B cell (primary cell): Measurements from ENCODE around the gene C3orf22. TPM values are rescaled to one million over a fixed set of nuclear protein-coding genes. Genes with fewer than 3 reads are reported as not detected.

Source experiments
- ATAC-seq: fragments of 200-7000 bp; cut with Tn5 transposase; one replicate; pipeline ENCODE4 v1.10.0; 2021; ENCODE audit warnings: low read depth, mild to moderate bottlenecking, moderate number of reproducible peaks, moderate library complexity
- CTCF ChIA-PET: fragments of 350-600 bp; sonication (Branson Sonifier 250); formaldehyde crosslinking; loops from one replicate; lab custom pipeline; 2021; ENCODE audit warnings: antibody characterized with exemption, inconsistent platforms; lab: Charles Lee
- POLR2A ChIA-PET: fragments of 350-600 bp; sonication (Branson Sonifier 250); formaldehyde crosslinking; loops from one replicate; lab custom pipeline; 2021; ENCODE audit warnings: antibody characterized with exemption; lab: Charles Lee
- DNase-seq: peaks from one replicate; pipeline ENCODE4 v3.0.0; 2013
- H2AFZ ChIP-seq: 2 replicates; pipeline ENCODE4 v1.6.1; 2012; ENCODE audit warnings: mild to moderate bottlenecking, low read depth, low read length; ENCODE audit not compliant: insufficient read depth, poor library complexity, severe bottlenecking
- H3K27ac ChIP-seq, 2 donors: 1 replicate in 1 of 2; 2 replicates in 1 of 2; pipeline ENCODE4 v1.5.1; 2012 to 2013; ENCODE audit warnings: low read length in 2 of 2, mild to moderate bottlenecking in 2 of 2, moderate library complexity in 1 of 2
- H3K27me3 ChIP-seq, 4 experiments: fragments of 200-600 bp in 1 of 4; sonication (generic) in 1 of 4; replicated peaks in 1 of 4; 1 replicate in 2 of 4; 2 replicates in 2 of 4; pipeline versions ENCODE4 v1.6.1 to v1.7.0; 2013 to 2016; ENCODE audit warnings: low read length in 3 of 4, mild to moderate bottlenecking in 2 of 4, mixed read lengths in 1 of 4, moderate library complexity in 1 of 4; ENCODE audit not compliant: insufficient read depth in 4 of 4, control insufficient read depth in 3 of 4; ENCODE audit errors: control extremely low read depth in 1 of 4
- H3K36me3 ChIP-seq, 2 experiments: replicated peaks in 1 of 2; 1 replicate in 1 of 2; 2 replicates in 1 of 2; pipeline versions ENCODE4 v1.6.1 to v1.7.1; 2013; ENCODE audit warnings: low read length in 1 of 2; ENCODE audit not compliant: insufficient read depth in 2 of 2, control insufficient read depth in 1 of 2; ENCODE audit errors: control extremely low read depth in 1 of 2, extremely low read depth in 1 of 2
- H3K4me1 ChIP-seq, 2 donors: fragments of 200-600 bp in 1 of 2; sonication (generic) in 1 of 2; 1 replicate in 1 of 2; 2 replicates in 1 of 2; pipeline versions ENCODE4 v1.5.1 to v1.6.1; 2013 to 2017; ENCODE audit warnings: low read length in 2 of 2; ENCODE audit not compliant: control insufficient read depth in 2 of 2, insufficient read depth in 2 of 2
- H3K4me2 ChIP-seq: replicated peaks from 2 replicates; pipeline ENCODE3; 2012; ENCODE audit warnings: mild to moderate bottlenecking, low read depth, low read length; ENCODE audit not compliant: poor library complexity, severe bottlenecking
- H3K4me3 ChIP-seq, 5 experiments: fragments of 200-600 bp in 1 of 5; sonication (generic) in 1 of 5; 1 replicate in 3 of 5; 2 replicates in 2 of 5; pipeline versions ENCODE4 v1.5.1 to v1.7.0; 2011 to 2016; ENCODE audit warnings: low read length in 4 of 5, mild to moderate bottlenecking in 4 of 5, low read depth in 2 of 5, control low read depth in 1 of 5, moderate library complexity in 1 of 5; ENCODE audit not compliant: insufficient read depth in 1 of 5; ENCODE audit errors: control extremely low read depth in 1 of 5, extremely low read depth in 1 of 5
- H3K79me2 ChIP-seq: fragments of 200-600 bp; sonication (generic); one replicate; pipeline ENCODE4 v1.6.0; 2016; ENCODE audit warnings: low read length; ENCODE audit not compliant: control insufficient read depth, insufficient read depth
- H3K9ac ChIP-seq: fragments of 200-600 bp; sonication (generic); 2 replicates; pipeline ENCODE4 v1.6.1; 2017; ENCODE audit warnings: mild to moderate bottlenecking, low read length, moderate library complexity
- H3K9me3 ChIP-seq, 3 donors: one replicate each; pipeline versions ENCODE4 v1.6.1 to v1.7.1; 2013; ENCODE audit warnings: low read length in 2 of 3; ENCODE audit not compliant: control insufficient read depth in 2 of 3, insufficient read depth in 1 of 3; ENCODE audit errors: control extremely low read depth in 1 of 3
- H4K20me1 ChIP-seq: 2 replicates; pipeline ENCODE4 v1.6.0; 2012; ENCODE audit warnings: mild to moderate bottlenecking, low read length; ENCODE audit not compliant: insufficient read depth, control insufficient read depth, poor library complexity, severe bottlenecking
- H3K27ac Mint-ChIP-seq: one replicate; pipeline ENCODE4 v1.8.0; 2021; ENCODE audit warnings: mixed read lengths
- H3K27me3 Mint-ChIP-seq: one replicate; pipeline ENCODE4 v1.8.0; 2021; ENCODE audit warnings: mixed read lengths
- H3K4me1 Mint-ChIP-seq: one replicate; pipeline ENCODE4 v1.8.0; 2021; ENCODE audit warnings: mixed read lengths
- H3K4me3 Mint-ChIP-seq: one replicate; pipeline ENCODE4 v1.8.0; 2021; ENCODE audit warnings: mixed read lengths
- H3K9me3 Mint-ChIP-seq: one replicate; pipeline ENCODE4 v1.8.0; 2022; ENCODE audit warnings: mixed read lengths; ENCODE audit not compliant: insufficient read depth
- CTCF ChIP-seq: fragments of 200-600 bp; IDR thresholded peaks from one replicate; pipeline ENCODE4 v1.8.0; 2022; ENCODE audit warnings: antibody characterized with exemption, mild to moderate bottlenecking
- EZH2 ChIP-seq: IDR thresholded peaks from 2 replicates; pipeline ENCODE4 v1.6.1; 2012; ENCODE audit warnings: borderline replicate concordance, low read depth, mild to moderate bottlenecking, moderate library complexity, low read length; ENCODE audit not compliant: insufficient read depth, poor library complexity, severe bottlenecking
- WGBS: methylation state at CpG from one replicate; pipeline ENCODE4 v1.1.5; 2013; ENCODE audit warnings: missing lambda C conversion rate; ENCODE audit not compliant: insufficient coverage; 5-methylcytosine and 5-hydroxymethylcytosine counted together
- intact Hi-C: fragments of 100-400 bp; cut with micrococcal nuclease; formaldehyde crosslinking; loops from one replicate; pipeline ENCODE4 v1.10.0; 2022
- polyA plus RNA-seq: library from polyadenylated mRNA; depleted of rRNA; stranded (reverse); fragments of >200 nt; gene quantifications from 2 replicates; pipeline ENCODE4 v1.2.3, GENCODE V29; 2012
- total RNA-seq, 2 donors: library from RNA; stranded (reverse); fragments of 120-200 nt in 1 of 2; gene quantifications; 1 replicate in 1 of 2; 2 replicates in 1 of 2; pipeline versions ENCODE4 v1.2.3 to v1.2.4, GENCODE V29; 2013 to 2022

The C3orf22 gene
- total and polyA plus RNA-seq, 2 donors (not counting 1 experiment from before 2014, with no cell fraction given): not detected

GRCh38 chr3:126546549-126547239 lies 12.0 kb downstream of the C3orf22 start:
- Mint-ChIP-seq H3K27ac (no peak overlapping the region), H3K4me1 (no peaks in the 10 kb centered on the region), H3K27me3 (peaks cover 3% of the 10 kb centered on the region), H3K9me3 (no peaks in the 10 kb centered on the region), H3K4me3 (no peak overlapping the region)
- Histone ChIP-seq H3K79me2 (no peaks in the 10 kb centered on the region), H4K20me1 (no peaks in the 10 kb centered on the region), H3K36me3 (no peaks in the 10 kb centered on the region), H2AFZ (no peak overlapping the region), H3K27me3 (no peaks in the 10 kb centered on the region), H3K4me3 (no peak overlapping the region), H3K4me1 (no peaks in the 10 kb centered on the region), H3K4me2 (no peak overlapping the region), H3K27ac (no peak overlapping the region), H3K9ac (no peak overlapping the region), H3K9me3 (peaks cover 0 to 6% (median 0%) of the 10 kb centered on the region in 3 donors)
- ATAC-seq (no peak), DNase-seq (no peak)
- TF ChIP-seq EZH2 (no peak), CTCF (no peak)
- POLR2A ChIA-PET: no interaction called here
- intact Hi-C loops: no loop called here
- 77% methylated on average over 5 of the region's 8 CpGs for WGBS
- CTCF ChIA-PET: interaction anchor here (0.7 kb wide), 1 partner anchor 24 kb away, joined by 3 read pairs; no protein-coding TSS in a partner anchor

GRCh38 chr3:126546013-126546412 lies 12.7 kb downstream of the C3orf22 start:
- no peak for ATAC-seq
- 97% methylated on average over 5 of the region's 6 CpGs for WGBS
- Histone ChIP-seq H4K20me1 (no peaks in the 10 kb centered on the region), H2AFZ (no peak overlapping the region), H3K9ac (no peak overlapping the region), H3K79me2 (no peaks in the 10 kb centered on the region), H3K27ac (no peak overlapping the region), H3K4me3 (no peak overlapping the region), H3K4me2 (no peak overlapping the region), H3K4me1 (peaks cover 0 to 1% of the 10 kb centered on the region in 2 donors), H3K9me3 (peaks cover 0 to 6% (median 0%) of the 10 kb centered on the region in 3 donors), H3K27me3 (no peaks in the 10 kb centered on the region), H3K36me3 (no peaks in the 10 kb centered on the region)
- no peaks in the 10 kb centered on the region for H3K4me1 Mint-ChIP-seq
- no peak for TF ChIP-seq CTCF
- no peak for TF ChIP-seq EZH2
- no peak overlapping the region for H3K4me3 Mint-ChIP-seq
- CTCF ChIA-PET: no interaction called here
- POLR2A ChIA-PET: no interaction called here
- no peaks in the 10 kb centered on the region for H3K9me3 Mint-ChIP-seq
- peaks cover 3% of the 10 kb centered on the region for H3K27me3 Mint-ChIP-seq
- no peak overlapping the region for H3K27ac Mint-ChIP-seq
- intact Hi-C loops: no loop called here
- no peak for DNase-seq
